HG02840 (cell line): ENCODE results near the gene ALDH1L1.

Experiments
- ATAC-seq: cut with Tn5 transposase; IDR thresholded peaks from one replicate; pipeline ENCODE4 v1.9.1; 2021; ENCODE audit warnings: mild to moderate bottlenecking, moderate library complexity, moderate number of reproducible peaks; ENCODE audit not compliant: unreplicated experiment, low FRiP score

Gene ALDH1L1

DNA sequence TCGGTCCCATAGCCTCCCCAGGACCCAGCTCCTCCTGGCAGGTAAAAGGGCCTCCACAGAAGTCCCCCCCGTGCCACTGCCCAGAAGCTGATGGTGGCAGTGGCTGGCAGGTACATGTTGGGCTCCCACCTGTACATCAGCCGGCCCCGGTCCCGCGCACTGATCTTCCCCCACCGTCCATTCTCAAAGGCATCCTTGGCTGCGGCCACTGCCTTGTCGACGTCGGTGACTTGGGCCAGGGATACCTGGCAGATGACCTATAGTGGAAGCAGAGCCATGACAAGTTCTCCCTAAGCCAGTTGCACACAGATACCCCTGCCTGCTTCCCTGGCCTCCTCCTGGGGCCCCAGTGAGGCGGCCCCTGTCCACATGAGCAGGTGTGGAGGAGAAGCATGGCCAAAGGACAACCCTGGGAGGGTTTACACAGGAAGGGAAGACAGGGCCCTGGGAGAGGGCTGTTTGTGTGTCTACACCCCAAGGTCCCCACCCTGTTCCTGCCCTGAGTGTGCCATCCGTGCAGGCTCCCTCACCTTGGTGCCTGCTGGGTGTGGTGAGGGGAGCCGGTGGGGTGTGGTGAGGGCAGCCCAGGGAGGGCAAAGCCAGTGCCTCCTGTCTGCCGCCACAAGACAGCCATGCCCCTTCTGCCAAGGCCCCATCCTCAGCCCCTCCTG is 44.8 kb downstream of the ALDH1L1 start:
- no peak for ATAC-seq

DNA sequence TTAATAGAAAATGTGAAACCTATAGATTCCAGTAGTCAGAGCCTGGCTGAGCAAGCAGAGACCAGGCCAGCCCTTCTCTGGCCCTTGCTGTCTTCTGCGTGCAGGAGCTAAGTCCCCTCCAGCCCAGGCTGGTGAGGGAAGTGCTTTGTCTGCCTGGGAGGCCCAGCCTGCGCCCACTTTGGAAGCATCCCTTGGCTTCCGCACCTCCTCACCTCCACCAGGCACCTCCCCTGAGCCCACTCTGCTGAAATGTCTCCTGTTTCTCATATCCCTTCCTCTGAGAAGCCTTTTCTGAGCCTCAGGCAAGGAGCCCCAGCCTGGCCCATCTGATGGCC is 45.3 kb downstream of the ALDH1L1 start:
- no peak for ATAC-seq

DNA sequence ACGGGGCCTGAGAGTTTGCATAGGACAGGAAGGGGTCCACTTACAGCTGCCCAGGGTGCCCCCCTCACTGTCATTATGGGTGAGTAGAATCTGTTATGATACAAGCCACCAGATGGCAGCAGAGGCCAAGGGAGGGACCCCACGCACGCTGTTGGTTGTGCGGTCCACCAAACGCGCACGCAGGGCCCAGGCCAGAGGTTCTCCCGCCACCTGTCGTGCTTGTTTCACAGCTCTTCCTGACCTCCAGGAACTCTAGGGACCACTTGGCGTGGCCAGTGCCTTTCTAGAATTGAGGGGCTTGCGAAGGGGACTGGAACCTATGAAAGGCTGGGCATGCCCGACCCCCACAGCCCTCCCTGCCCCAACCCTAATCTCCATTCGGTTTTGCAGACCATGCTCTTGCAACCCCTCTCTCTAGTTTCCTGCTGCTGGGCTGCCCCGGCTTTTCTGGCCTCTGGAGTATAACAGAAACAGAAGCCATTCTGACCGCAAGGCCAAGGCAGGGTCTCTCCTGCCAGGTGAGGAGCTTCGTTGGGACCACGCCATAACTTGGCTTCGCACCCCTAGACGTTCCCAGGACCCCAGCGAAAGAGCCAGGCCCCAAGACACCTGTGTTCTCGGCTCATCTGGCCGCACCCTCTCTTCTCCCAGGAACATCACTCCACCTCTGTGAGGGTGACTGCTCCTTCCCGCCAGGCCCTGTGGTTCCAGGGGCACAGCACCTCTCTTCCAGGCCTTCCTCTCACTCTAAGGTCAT is 46.0 kb downstream of the ALDH1L1 start:
- ATAC-seq: no peak

GRCh38 chr3:126133606-126134005 is 46.8 kb downstream of the ALDH1L1 start:
- no peak for ATAC-seq

DNA sequence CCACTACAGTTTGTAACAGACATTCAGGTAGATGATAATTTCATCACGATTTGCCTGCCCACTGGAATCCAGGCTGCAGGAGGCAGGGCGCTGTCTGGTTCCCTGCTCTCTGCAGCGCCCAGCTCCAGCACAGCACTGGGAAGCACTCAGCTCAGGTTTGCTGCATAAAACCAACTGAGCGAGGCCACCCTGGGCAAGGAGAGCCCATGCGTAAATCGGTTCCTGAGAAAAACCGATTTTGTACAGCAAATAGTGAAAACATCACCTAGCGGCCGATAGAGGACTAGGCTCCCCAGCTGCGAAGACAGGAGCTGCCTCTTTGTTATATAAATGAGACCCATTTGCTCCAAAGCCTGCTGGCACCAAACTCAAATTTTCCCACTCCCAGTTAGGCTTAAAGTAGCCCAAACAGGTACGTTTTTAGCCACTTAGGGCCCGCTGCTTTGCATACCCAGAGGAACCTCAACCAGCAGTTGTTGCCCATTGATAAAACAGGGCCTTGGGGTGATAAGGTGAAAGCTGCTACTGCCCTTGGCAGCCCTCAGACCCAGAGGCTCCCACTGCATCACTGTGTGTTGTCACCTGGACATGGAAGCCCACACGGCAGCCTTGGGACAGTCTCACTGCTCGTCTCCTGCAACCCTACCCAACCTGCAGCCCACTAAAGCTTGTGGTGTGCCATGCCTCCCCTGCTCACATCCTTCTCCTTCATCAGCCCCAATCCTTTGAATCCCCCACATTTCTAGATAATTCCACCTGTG is 47.5 kb downstream of the ALDH1L1 start:
- ATAC-seq: no peak

DNA sequence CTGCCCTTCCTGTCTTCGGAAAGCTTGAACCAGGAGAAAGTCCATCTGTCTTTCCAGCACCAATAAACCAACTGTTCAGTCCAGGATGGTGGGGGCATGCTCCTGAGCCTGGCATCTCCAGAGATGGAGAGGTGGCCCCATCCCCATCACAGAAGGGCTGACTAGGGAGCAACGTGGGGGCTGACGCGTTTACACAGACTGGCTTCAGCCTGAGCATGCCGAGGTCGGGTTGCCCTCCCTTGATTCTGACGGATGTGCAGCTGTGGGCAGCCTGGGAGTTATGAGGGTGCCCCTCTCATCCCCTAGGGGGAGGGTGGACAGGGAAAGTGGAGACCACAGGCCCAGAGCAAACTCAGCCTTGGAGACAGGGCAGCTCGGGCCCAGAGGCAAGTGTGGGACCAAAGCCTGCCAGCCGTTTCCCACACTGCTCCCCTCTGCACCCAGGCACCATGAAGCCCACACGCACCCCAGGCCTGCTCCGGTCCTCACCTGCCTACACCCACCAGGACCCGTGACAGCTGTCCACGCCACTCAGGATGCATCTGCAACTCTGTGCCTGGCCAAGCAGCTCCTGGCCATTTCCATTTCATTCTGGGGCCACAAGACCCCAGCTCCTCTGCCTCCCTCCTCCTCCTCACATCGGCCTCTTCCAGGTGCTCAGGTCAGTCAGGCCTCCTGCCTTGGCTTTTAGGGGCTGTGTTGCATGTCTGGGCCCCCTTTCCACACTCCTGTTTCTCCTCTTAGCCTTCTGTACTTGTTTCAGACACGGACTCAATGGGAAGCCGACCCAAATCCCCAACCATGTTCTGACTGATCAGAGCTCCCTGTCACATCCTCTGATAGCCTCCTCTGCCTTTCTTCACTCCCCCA is 48.3 kb downstream of the ALDH1L1 start:
- no peak for ATAC-seq

DNA sequence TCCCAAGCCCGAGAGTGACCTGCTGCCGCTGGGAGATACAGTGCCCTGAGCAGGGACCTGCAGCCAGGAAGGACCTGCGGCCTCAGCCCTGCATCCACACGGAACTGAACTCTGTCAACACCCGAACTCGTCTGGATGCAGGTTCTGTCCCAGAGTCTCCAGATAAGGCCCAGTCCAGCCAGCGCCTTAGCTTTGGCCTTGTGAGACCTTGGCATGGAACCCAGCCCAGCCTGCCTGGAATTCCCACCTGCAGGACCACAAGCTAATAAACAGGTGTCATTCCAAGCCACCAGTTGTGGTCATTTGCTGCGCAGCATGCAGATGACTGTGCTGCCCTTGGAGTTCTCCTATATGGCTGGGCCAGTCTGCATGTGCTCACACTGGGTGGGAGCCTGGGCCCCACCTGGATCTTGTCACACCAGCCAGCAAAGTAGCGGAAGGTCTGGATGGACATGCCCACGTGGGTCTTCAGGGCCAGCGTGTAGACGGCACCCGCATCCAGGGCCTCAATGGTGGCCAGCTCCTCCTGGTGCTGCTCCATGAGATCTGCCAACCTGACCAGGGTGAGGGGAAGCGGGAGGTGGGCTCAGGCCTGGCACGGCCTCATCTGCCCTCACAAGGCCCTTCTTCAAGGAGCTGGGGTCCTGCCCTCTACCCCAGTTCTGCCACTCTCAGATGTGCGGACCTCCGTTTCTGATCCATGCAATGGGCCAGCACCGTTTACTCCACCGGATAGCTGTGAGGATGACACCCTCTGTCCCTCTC is 49.2 kb downstream of the ALDH1L1 start:
- ATAC-seq: no peak

GRCh38 chr3:126130081-126130855 is 50.1 kb downstream of the ALDH1L1 start:
- no peak for ATAC-seq

DNA sequence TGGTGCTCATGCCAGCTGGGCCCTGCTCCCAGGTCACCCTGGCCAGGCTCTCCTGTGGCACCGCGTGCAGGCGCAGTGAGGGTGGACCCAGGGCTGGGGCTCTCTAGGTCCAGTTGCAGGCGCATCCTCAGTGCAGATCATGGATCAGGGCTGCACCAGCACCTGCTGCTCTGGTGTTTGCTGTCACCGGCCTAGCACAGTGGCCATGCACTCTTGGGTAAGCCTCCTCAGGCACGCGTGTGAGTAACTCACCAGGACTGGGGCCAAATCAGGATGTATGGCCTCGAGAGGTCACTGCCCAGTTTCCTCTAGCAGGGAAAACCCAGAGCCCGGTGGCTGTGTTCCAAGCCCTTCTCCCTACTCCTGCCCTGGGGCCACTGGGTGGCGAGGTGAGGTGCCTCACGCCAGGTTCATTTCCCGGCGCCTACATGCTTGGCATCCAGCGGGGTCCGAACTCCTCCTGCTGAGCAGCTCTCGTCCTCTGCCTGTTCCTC is 50.9 kb downstream of the ALDH1L1 start:
- no peak for ATAC-seq

GRCh38 chr3:126128504-126129397 is 51.6 kb downstream of the ALDH1L1 start:
- no peak for ATAC-seq

- no peak for ATAC-seq
Observed at GRCh38 chr3:126127904-126128303, 52.5 kb downstream of the ALDH1L1 start.

- ATAC-seq: no peak
Observed at GRCh38 chr3:126127452-126127851, 52.9 kb downstream of the ALDH1L1 start.

- no peak for ATAC-seq
Observed at GRCh38 chr3:126126811-126127431, 53.5 kb downstream of the ALDH1L1 start.

DNA sequence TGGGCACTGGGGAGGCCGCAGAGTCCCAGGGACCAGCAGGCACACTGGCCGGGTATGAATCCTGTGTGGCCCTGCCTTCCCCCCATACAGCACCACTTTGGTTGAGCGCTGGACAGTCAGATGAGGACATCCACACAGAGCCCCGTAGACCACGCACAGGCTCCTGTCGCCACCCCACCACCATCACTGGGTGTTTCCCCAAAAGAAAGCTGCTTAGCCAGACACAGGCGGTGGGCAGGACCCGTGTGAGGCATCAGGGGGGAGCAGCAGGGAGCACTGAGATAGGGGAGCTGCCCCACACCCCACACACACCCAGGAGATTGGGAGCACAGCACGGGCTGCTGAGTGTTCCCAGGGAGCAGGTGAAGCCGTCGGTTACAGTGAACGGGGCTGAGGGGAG is 54.1 kb downstream of the ALDH1L1 start:
- ATAC-seq: no peak

- ATAC-seq: no peak
Observed at GRCh38 chr3:126125781-126126251, 54.6 kb downstream of the ALDH1L1 start.

DNA sequence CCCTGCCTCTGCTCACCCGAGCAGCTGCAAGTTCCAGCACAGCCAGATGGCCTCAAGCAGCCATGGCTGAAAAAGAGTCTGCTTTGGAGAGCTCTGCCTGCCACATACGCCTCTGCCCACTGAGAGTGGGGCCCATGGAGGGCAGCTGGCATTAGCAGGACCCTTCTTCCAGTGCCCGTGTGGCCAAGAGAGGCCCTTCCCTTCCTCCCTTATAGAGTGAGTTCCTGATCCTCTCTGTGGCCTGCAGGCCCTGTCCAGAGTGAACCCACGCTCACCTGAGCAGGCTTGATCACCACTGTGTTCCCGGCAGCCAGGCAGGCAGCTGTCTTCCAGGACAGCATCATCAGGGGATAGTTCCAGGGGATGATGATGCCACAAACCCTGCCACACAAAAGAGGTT is 55.0 kb downstream of the ALDH1L1 start:
- ATAC-seq: no peak

DNA sequence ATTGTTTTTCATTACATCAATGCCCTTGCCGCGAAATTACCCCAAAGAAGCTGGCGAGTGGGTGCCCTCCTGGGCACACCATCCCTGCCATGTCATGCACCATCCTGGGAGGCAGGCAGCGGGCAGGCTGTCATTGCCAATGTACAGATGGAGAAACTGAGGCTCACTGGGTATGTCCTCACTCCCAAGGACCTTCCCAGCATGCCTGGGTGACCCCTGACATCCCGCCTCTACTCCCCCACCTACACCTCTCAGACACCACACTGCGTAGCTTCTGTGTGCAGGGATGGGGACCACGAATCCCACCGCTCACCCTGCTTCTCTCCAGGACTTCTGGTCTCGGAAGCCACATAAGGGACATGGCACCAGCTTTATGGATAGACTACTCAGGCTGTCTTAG is 55.5 kb downstream of the ALDH1L1 start:
- ATAC-seq: no peak
